B cell (primary cell): ENCODE data around the gene WDR86. TPM values are rescaled to one million over a fixed set of nuclear protein-coding genes. Genes with fewer than 3 reads are reported as not detected.

Experiments
- ATAC-seq: fragments of 200-7000 bp; cut with Tn5 transposase; one replicate; pipeline ENCODE4 v1.10.0; 2021; ENCODE audit warnings: low read depth, mild to moderate bottlenecking, moderate number of reproducible peaks, moderate library complexity
- CTCF ChIA-PET: fragments of 350-600 bp; sonication (Branson Sonifier 250); formaldehyde crosslinking; loops from one replicate; lab custom pipeline; 2021; ENCODE audit warnings: antibody characterized with exemption, inconsistent platforms; lab: Charles Lee
- POLR2A ChIA-PET: fragments of 350-600 bp; sonication (Branson Sonifier 250); formaldehyde crosslinking; loops from one replicate; lab custom pipeline; 2021; ENCODE audit warnings: antibody characterized with exemption; lab: Charles Lee
- DNase-seq: peaks from one replicate; pipeline ENCODE4 v3.0.0; 2013
- H2AFZ ChIP-seq: 2 replicates; pipeline ENCODE4 v1.6.1; 2012; ENCODE audit warnings: mild to moderate bottlenecking, low read depth, low read length; ENCODE audit not compliant: insufficient read depth, poor library complexity, severe bottlenecking
- H3K27ac ChIP-seq, 2 donors: 1 replicate in 1 of 2; 2 replicates in 1 of 2; pipeline ENCODE4 v1.5.1; 2012 to 2013; ENCODE audit warnings: low read length in 2 of 2, mild to moderate bottlenecking in 2 of 2, moderate library complexity in 1 of 2
- H3K27me3 ChIP-seq, 4 experiments: fragments of 200-600 bp in 1 of 4; sonication (generic) in 1 of 4; replicated peaks in 1 of 4; 1 replicate in 2 of 4; 2 replicates in 2 of 4; pipeline versions ENCODE4 v1.6.1 to v1.7.0; 2013 to 2016; ENCODE audit warnings: low read length in 3 of 4, mild to moderate bottlenecking in 2 of 4, mixed read lengths in 1 of 4, moderate library complexity in 1 of 4; ENCODE audit not compliant: insufficient read depth in 4 of 4, control insufficient read depth in 3 of 4; ENCODE audit errors: control extremely low read depth in 1 of 4
- H3K36me3 ChIP-seq, 2 experiments: replicated peaks in 1 of 2; 1 replicate in 1 of 2; 2 replicates in 1 of 2; pipeline versions ENCODE4 v1.6.1 to v1.7.1; 2013; ENCODE audit warnings: low read length in 1 of 2; ENCODE audit not compliant: insufficient read depth in 2 of 2, control insufficient read depth in 1 of 2; ENCODE audit errors: control extremely low read depth in 1 of 2, extremely low read depth in 1 of 2
- H3K4me1 ChIP-seq, 2 donors: fragments of 200-600 bp in 1 of 2; sonication (generic) in 1 of 2; 1 replicate in 1 of 2; 2 replicates in 1 of 2; pipeline versions ENCODE4 v1.5.1 to v1.6.1; 2013 to 2017; ENCODE audit warnings: low read length in 2 of 2; ENCODE audit not compliant: control insufficient read depth in 2 of 2, insufficient read depth in 2 of 2
- H3K4me2 ChIP-seq: replicated peaks from 2 replicates; pipeline ENCODE3; 2012; ENCODE audit warnings: mild to moderate bottlenecking, low read depth, low read length; ENCODE audit not compliant: poor library complexity, severe bottlenecking
- H3K4me3 ChIP-seq, 5 experiments: fragments of 200-600 bp in 1 of 5; sonication (generic) in 1 of 5; 1 replicate in 3 of 5; 2 replicates in 2 of 5; pipeline versions ENCODE4 v1.5.1 to v1.7.0; 2011 to 2016; ENCODE audit warnings: low read length in 4 of 5, mild to moderate bottlenecking in 4 of 5, low read depth in 2 of 5, control low read depth in 1 of 5, moderate library complexity in 1 of 5; ENCODE audit not compliant: insufficient read depth in 1 of 5; ENCODE audit errors: control extremely low read depth in 1 of 5, extremely low read depth in 1 of 5
- H3K79me2 ChIP-seq: fragments of 200-600 bp; sonication (generic); one replicate; pipeline ENCODE4 v1.6.0; 2016; ENCODE audit warnings: low read length; ENCODE audit not compliant: control insufficient read depth, insufficient read depth
- H3K9ac ChIP-seq: fragments of 200-600 bp; sonication (generic); 2 replicates; pipeline ENCODE4 v1.6.1; 2017; ENCODE audit warnings: mild to moderate bottlenecking, low read length, moderate library complexity
- H3K9me3 ChIP-seq, 3 donors: one replicate each; pipeline versions ENCODE4 v1.6.1 to v1.7.1; 2013; ENCODE audit warnings: low read length in 2 of 3; ENCODE audit not compliant: control insufficient read depth in 2 of 3, insufficient read depth in 1 of 3; ENCODE audit errors: control extremely low read depth in 1 of 3
- H4K20me1 ChIP-seq: 2 replicates; pipeline ENCODE4 v1.6.0; 2012; ENCODE audit warnings: mild to moderate bottlenecking, low read length; ENCODE audit not compliant: insufficient read depth, control insufficient read depth, poor library complexity, severe bottlenecking
- H3K27ac Mint-ChIP-seq: one replicate; pipeline ENCODE4 v1.8.0; 2021; ENCODE audit warnings: mixed read lengths
- H3K27me3 Mint-ChIP-seq: one replicate; pipeline ENCODE4 v1.8.0; 2021; ENCODE audit warnings: mixed read lengths
- H3K4me1 Mint-ChIP-seq: one replicate; pipeline ENCODE4 v1.8.0; 2021; ENCODE audit warnings: mixed read lengths
- H3K4me3 Mint-ChIP-seq: one replicate; pipeline ENCODE4 v1.8.0; 2021; ENCODE audit warnings: mixed read lengths
- H3K9me3 Mint-ChIP-seq: one replicate; pipeline ENCODE4 v1.8.0; 2022; ENCODE audit warnings: mixed read lengths; ENCODE audit not compliant: insufficient read depth
- CTCF ChIP-seq: fragments of 200-600 bp; IDR thresholded peaks from one replicate; pipeline ENCODE4 v1.8.0; 2022; ENCODE audit warnings: antibody characterized with exemption, mild to moderate bottlenecking
- EZH2 ChIP-seq: IDR thresholded peaks from 2 replicates; pipeline ENCODE4 v1.6.1; 2012; ENCODE audit warnings: borderline replicate concordance, low read depth, mild to moderate bottlenecking, moderate library complexity, low read length; ENCODE audit not compliant: insufficient read depth, poor library complexity, severe bottlenecking
- WGBS: methylation state at CpG from one replicate; pipeline ENCODE4 v1.1.5; 2013; ENCODE audit warnings: missing lambda C conversion rate; ENCODE audit not compliant: insufficient coverage; 5-methylcytosine and 5-hydroxymethylcytosine counted together
- intact Hi-C: fragments of 100-400 bp; cut with micrococcal nuclease; formaldehyde crosslinking; loops from one replicate; pipeline ENCODE4 v1.10.0; 2022
- polyA plus RNA-seq: library from polyadenylated mRNA; depleted of rRNA; stranded (reverse); fragments of >200 nt; gene quantifications from 2 replicates; pipeline ENCODE4 v1.2.3, GENCODE V29; 2012
- total RNA-seq, 2 donors: library from RNA; stranded (reverse); fragments of 120-200 nt in 1 of 2; gene quantifications; 1 replicate in 1 of 2; 2 replicates in 1 of 2; pipeline versions ENCODE4 v1.2.3 to v1.2.4, GENCODE V29; 2013 to 2022

Gene WDR86
- total and polyA plus RNA-seq, 2 donors (not counting 1 experiment from before 2014, with no cell fraction given) = 1.4 to 1.5 TPM

GRCh38 chr7:151403764-151404163, 6.1 kb downstream of the WDR86 start:
- Histone ChIP-seq H2AFZ (no peak overlapping the region), H3K9ac (no peak overlapping the region), H3K79me2 (no peaks in the 10 kb centered on the region), H4K20me1 (no peaks in the 10 kb centered on the region), H3K27ac (no peak overlapping the region), H3K27me3 (peaks cover 0 to 18% (median 6%) of the 10 kb centered on the region in 4 experiments), H3K9me3 (peaks cover 0 to 3% (median 0%) of the 10 kb centered on the region in 3 donors), H3K36me3 (no peaks in the 10 kb centered on the region), H3K4me3 (no peak overlapping the region), H3K4me2 (no peak overlapping the region), H3K4me1 (peaks cover 17 to 21% of the 10 kb centered on the region in 2 donors)
- DNase-seq (peak; percentile 10), ATAC-seq (no peak)
- Mint-ChIP-seq H3K27ac (peak overlapping the region; percentile 20), H3K4me3 (no peak overlapping the region), H3K9me3 (no peaks in the 10 kb centered on the region), H3K27me3 (peaks cover 8% of the 10 kb centered on the region), H3K4me1 (peaks cover 32% of the 10 kb centered on the region)
- CTCF ChIA-PET = no interaction called here
- TF ChIP-seq EZH2 = no peak
- no peak for TF ChIP-seq CTCF
- WGBS = 88% methylated on average over 8 of the region's 9 CpGs
- POLR2A ChIA-PET = no interaction called here
- intact Hi-C loops = no loop called here

DNA sequence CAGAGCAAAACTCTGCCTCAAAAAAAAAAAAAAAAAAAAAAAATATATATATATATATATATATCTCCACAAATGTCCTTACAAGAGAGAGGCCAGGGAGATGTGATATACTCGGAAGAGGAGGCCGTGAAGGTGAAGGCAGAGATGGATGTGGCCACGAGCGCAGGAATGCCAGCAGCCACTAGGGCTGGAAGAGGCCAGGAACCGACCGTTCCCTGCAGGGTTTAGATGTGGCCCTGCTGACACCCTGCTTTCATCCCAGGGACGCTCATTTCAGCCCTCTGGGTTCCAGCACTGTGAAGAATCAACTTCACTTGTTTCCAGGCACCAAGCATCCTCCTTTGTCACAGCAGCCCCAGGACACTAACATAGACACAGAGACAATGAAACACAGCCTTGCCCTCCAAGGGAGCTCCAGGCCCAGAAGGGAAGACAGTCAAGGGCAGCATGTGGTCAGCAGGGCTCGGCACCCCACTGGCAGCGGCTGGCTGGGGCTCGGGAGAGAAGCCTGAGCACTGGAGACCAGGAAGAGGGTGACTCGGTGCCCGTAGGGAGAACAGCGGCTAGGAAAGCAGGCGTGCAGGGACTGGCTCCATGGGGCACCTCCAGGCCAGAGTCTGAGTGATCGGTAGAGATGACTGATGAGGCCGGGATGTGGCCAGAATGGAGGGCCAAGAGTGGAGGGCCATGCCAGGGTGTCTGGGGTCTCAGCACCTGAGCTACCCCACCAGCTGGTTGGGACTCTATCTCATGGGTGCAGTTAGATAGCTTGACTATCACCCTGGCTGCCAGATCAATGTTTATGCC, 7.6 kb downstream of the WDR86 start:
- peaks cover 0 to 10% (median 2%) of the 10 kb centered on the region in 4 experiments for H3K27me3 ChIP-seq
- no peaks in the 10 kb centered on the region for H3K36me3 ChIP-seq
- no peak overlapping the region for H3K9ac ChIP-seq
- CTCF ChIA-PET = interaction anchor here (1.9 kb wide), 1 partner anchor 34 kb away, joined by 5 read pairs; no protein-coding TSS in a partner anchor
- Mint-ChIP-seq H3K4me1 (peaks cover 30% of the 10 kb centered on the region), H3K27me3 (peaks cover 6% of the 10 kb centered on the region), H3K4me3 (no peak overlapping the region), H3K9me3 (no peaks in the 10 kb centered on the region), H3K27ac (no peak overlapping the region)
- POLR2A ChIA-PET = no interaction called here
- TF ChIP-seq EZH2 (no peak), CTCF (no peak)
- no peak overlapping the region for H3K4me2 ChIP-seq
- no peaks in the 10 kb centered on the region for H4K20me1 ChIP-seq
- H3K79me2 ChIP-seq = no peaks in the 10 kb centered on the region
- intact Hi-C loops = no loop called here
- H3K27ac ChIP-seq = no peak overlapping the region
- DNase-seq (no peak), ATAC-seq (no peak)
- 96% methylated on average over 15 of the region's 16 CpGs for WGBS
- H3K4me1 ChIP-seq = peaks cover 13 to 16% of the 10 kb centered on the region in 2 donors
- H3K9me3 ChIP-seq = peaks cover 0 to 6% (median 0%) of the 10 kb centered on the region in 3 donors
- H3K4me3 ChIP-seq = no peak overlapping the region
- H2AFZ ChIP-seq = no peak overlapping the region
